D721Med (cell line): ENCODE measurements around the gene NOP16.

ENCODE experiments used
- DNase-seq: peaks from one replicate; pipeline ENCODE4 v3.0.0; 2011; ENCODE audit warnings: low spot score; ENCODE audit not compliant: insufficient read length
- FAIRE-seq: peaks from 2 replicates; lab custom pipeline; 2011; peaks lifted over from hg19 to GRCh38; lab: Jason Lieb, UNC
- TF ChIP-seq, protein P1 (sequence below): IDR thresholded peaks from 2 replicates; pipeline ENCODE4 v1.5.1; 2012; ENCODE audit warnings: mild to moderate bottlenecking, control low read depth; ENCODE audit not compliant: insufficient read depth; ENCODE audit errors: missing control alignments

NOP16 gene

DNA sequence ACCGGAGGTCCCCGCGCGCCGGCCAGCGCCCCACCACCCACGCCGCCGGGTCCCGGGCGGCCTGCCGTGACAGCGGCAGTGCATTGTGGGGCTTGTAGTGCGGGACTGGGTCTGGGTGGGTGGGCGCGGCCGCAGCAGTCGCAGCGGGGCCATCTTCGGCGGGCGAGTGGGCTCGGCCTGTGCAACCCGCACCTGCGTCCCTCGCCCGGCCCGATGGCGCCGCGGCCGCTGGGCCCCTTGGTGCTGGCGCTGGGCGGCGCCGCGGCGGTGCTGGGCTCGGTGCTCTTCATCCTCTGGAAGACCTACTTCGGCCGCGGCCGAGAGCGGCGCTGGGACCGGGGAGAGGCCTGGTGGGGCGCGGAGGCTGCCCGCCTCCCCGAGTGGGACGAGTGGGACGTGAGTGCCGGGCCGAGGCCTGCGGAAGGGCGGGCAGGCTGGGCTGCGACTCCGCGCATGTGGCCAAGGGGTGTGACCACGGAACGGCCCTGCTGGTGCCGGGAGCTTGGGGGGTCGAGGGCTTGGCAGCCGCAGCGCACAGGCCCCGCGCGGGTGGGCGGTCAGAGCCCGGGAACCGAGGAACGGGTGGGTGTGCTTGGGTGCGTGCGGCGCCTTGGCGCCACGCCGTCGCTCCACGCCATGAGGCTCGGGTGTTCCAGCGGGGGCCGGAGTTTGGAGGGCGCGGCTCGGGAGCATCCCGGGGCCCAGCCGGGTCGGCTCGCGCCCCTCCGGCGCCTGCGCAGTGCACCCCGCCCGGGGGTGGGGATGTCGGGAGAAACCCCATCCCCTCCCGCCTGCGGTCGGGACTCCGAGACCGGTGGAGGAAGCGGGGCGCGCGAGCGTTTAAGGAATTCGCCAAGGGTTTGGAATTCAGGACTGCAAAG lies 22.8 kb downstream of the NOP16 start, which contains the start of gene ARL10:
Gene ARL10, plus strand, starts transcription at position 137 of the 881 bp plus-strand sequence. Its CDS starts 77 bp downstream, at position 214.
- DNase-seq (no peak), FAIRE-seq (no peak)
- TF ChIP-seq, protein P1, sequence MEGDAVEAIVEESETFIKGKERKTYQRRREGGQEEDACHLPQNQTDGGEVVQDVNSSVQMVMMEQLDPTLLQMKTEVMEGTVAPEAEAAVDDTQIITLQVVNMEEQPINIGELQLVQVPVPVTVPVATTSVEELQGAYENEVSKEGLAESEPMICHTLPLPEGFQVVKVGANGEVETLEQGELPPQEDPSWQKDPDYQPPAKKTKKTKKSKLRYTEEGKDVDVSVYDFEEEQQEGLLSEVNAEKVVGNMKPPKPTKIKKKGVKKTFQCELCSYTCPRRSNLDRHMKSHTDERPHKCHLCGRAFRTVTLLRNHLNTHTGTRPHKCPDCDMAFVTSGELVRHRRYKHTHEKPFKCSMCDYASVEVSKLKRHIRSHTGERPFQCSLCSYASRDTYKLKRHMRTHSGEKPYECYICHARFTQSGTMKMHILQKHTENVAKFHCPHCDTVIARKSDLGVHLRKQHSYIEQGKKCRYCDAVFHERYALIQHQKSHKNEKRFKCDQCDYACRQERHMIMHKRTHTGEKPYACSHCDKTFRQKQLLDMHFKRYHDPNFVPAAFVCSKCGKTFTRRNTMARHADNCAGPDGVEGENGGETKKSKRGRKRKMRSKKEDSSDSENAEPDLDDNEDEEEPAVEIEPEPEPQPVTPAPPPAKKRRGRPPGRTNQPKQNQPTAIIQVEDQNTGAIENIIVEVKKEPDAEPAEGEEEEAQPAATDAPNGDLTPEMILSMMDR: no peak

- DNase-seq (no peak), FAIRE-seq (no peak)
- TF ChIP-seq, protein P1: no peak
Observed at GRCh38 chr5:176364765-176365350, 23.5 kb downstream of the NOP16 start.

DNA sequence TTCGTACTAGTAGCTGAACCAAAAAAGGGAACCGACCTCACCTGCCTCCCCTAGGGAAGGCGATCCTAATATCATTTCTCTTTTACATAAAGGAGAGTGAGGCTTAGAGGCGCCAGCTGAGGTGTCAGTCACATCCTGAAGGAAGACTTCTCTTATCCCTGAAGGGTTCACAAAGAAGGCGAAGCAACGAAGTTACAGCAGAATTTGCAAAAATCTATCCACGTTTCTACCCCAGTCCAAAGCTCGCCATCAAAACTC lies 26.2 kb downstream of the NOP16 start:
- TF ChIP-seq, protein P1: no peak
- no peak for DNase-seq
- FAIRE-seq: no peak

DNA sequence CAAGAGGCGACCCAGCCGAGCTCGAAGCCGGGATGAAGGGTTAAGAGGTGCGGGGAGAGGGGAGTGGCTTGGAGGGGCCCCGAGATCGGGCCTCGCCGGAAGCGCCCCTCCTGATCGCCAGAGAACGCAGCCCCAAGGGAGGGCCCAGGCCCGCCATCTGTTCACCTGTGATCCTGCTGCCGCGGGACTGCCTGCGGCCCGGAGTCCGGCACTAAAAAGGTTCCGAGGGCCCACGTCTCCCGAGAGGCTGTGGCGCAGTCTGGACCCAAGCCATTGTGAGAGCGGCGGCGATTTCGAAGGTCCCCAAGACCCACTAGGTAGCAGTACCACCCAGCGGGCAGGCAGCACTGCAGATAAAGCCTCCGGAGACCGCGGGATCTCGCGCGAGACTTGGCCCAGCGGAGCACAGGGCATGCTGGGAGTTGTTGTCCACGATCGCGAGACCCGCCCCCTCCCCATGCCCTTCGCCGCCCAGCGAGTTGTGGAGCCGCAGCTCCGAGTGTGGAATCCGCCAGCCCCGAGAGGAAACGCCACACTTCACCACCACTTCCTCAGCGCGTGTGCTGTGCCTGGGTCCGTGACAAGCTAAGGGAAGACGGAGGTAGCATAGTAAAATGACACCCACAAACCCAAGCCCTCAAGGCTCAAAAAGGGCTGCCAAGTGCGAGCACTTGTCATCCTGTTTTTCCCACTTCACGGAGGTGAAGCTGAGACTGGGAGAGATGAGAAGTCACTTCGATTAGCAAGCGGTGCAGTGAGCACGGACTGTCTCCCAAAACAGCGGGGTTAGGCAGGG lies 26.8 kb downstream of the NOP16 start, which contains the start of gene KIAA1191:
Gene KIAA1191, minus strand, starts transcription at position 328 of the 796 bp plus-strand sequence. CDS start 2,256 bp downstream, outside the sequence.
- FAIRE-seq: no peak

DNA sequence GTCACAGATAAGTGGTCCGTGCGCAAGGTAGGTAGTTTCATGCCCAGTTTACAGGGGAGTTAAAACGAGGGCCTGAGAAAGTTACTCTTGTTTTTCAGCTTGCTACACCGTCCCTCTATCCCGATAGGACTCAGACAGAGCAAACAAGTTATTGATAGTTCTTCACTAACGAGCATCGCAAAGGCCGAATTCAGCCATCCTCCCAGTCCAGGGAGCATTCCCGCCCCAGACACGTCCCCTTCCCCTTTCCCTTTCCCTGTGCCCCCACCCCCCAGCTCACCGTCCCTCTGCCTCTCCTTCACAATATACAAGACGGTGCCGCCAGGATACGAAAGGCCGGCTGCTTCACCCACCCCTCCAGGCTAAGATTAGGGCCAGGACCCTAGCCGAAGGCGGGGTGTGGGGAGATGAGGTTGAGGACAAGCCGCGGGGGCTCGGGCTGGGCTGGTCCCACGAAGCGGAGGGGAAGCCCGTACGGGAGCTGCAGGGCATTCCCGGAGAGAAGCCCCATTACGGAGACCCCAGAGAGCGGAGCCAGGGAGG lies 27.4 kb downstream of the NOP16 start:
- no peak for FAIRE-seq
- no peak for DNase-seq
- TF ChIP-seq, protein P1: no peak

More for the DNA sequence above, 26.8 kb downstream of the NOP16 start, which contains the start of gene KIAA1191:
- peak; percentile 70 for DNase-seq
- TF ChIP-seq, protein P1: peak; percentile 22

GRCh38 chr5:176359658-176360057 lies 28.7 kb downstream of the NOP16 start:
- DNase-seq (no peak), FAIRE-seq (no peak)
- TF ChIP-seq, protein P1: no peak
